ENCODE data around the gene UTF1.

UTF1 gene

GRCh38 chr10:133189256-133189655 is 40.8 kb upstream of the UTF1 start:
- DNase-seq, result no peak
- Mint-ChIP-seq H3K27me3 (peaks cover 0 to 13% of the 10 kb centered on the region in 2 donors), H3K36me3 (ENCODE audit: insufficient read depth) (no peaks in the 10 kb centered on the region), H3K27ac (no peak overlapping the region), H3K4me1 (ENCODE audit: low read depth in 2 of 2) (no peaks in the 10 kb centered on the region), H3K4me3 (no peak overlapping the region), H3K9me3 (no peaks in the 10 kb centered on the region)
- ATAC-seq (replicated peaks), result no peak

GRCh38 chr10:133189726-133190125 is 40.3 kb upstream of the UTF1 start:
- H3K9me3 Mint-ChIP-seq, result no peaks in the 10 kb centered on the region
- H3K27ac Mint-ChIP-seq, result no peak overlapping the region
- DNase-seq (no peak), ATAC-seq (replicated peaks) (no peak)
- no peaks in the 10 kb centered on the region for H3K4me1 Mint-ChIP-seq (ENCODE audit: low read depth in 2 of 2)
- peaks cover 0 to 13% of the 10 kb centered on the region in 2 donors for H3K27me3 Mint-ChIP-seq
- no peak overlapping the region for H3K4me3 Mint-ChIP-seq
- H3K36me3 Mint-ChIP-seq (ENCODE audit: insufficient read depth), result no peaks in the 10 kb centered on the region

- H3K4me1 Mint-ChIP-seq (ENCODE audit: low read depth in 2 of 2), result no peaks in the 10 kb centered on the region
- no peak for ATAC-seq (replicated peaks)
- H3K27me3 Mint-ChIP-seq, result peaks cover 0 to 13% of the 10 kb centered on the region in 2 donors
- DNase-seq, result no peak
- H3K27ac Mint-ChIP-seq, result no peak overlapping the region
- H3K4me3 Mint-ChIP-seq, result no peak overlapping the region
- no peaks in the 10 kb centered on the region for H3K9me3 Mint-ChIP-seq
- H3K36me3 Mint-ChIP-seq (ENCODE audit: insufficient read depth), result no peaks in the 10 kb centered on the region
Observed at GRCh38 chr10:133190225-133190624, 39.8 kb upstream of the UTF1 start.

GRCh38 chr10:133191651-133192050 is 38.4 kb upstream of the UTF1 start:
- Mint-ChIP-seq H3K9me3 (no peaks in the 10 kb centered on the region), H3K27ac (no peak overlapping the region), H3K36me3 (ENCODE audit: insufficient read depth) (no peaks in the 10 kb centered on the region), H3K4me3 (no peak overlapping the region), H3K4me1 (ENCODE audit: low read depth in 2 of 2) (no peaks in the 10 kb centered on the region), H3K27me3 (peaks cover 0 to 19% of the 10 kb centered on the region in 2 donors)
- ATAC-seq (replicated peaks), result no peak
- DNase-seq, result no peak

GRCh38 chr10:133194151-133194550 is 35.9 kb upstream of the UTF1 start:
- H3K9me3 Mint-ChIP-seq, result no peaks in the 10 kb centered on the region
- no peak overlapping the region for H3K27ac Mint-ChIP-seq
- H3K36me3 Mint-ChIP-seq (ENCODE audit: insufficient read depth), result no peaks in the 10 kb centered on the region
- DNase-seq, result no peak
- no peak overlapping the region for H3K4me3 Mint-ChIP-seq
- no peak for ATAC-seq (replicated peaks)
- H3K27me3 Mint-ChIP-seq, result peaks cover 0 to 21% of the 10 kb centered on the region in 2 donors
- no peaks in the 10 kb centered on the region for H3K4me1 Mint-ChIP-seq (ENCODE audit: low read depth in 2 of 2)

- no peaks in the 10 kb centered on the region for H3K4me1 Mint-ChIP-seq (ENCODE audit: low read depth in 2 of 2)
- H3K27ac Mint-ChIP-seq, result peak overlapping the region in 1 of 2 donors; percentile 63
- no peaks in the 10 kb centered on the region for H3K9me3 Mint-ChIP-seq
- H3K4me3 Mint-ChIP-seq, result no peak overlapping the region
- H3K27me3 Mint-ChIP-seq, result peaks cover 0 to 13% of the 10 kb centered on the region in 2 donors
- no peaks in the 10 kb centered on the region for H3K36me3 Mint-ChIP-seq (ENCODE audit: insufficient read depth)
- no peak for ATAC-seq (replicated peaks)
- no peak for DNase-seq
Observed at GRCh38 chr10:133195096-133195495, 34.9 kb upstream of the UTF1 start.

- ATAC-seq (replicated peaks) (no peak), DNase-seq (no peak)
- no peaks in the 10 kb centered on the region for H3K36me3 Mint-ChIP-seq (ENCODE audit: insufficient read depth)
- H3K27ac Mint-ChIP-seq, result no peak overlapping the region
- H3K4me1 Mint-ChIP-seq (ENCODE audit: low read depth in 2 of 2), result no peaks in the 10 kb centered on the region
- H3K4me3 Mint-ChIP-seq, result no peak overlapping the region
- no peaks in the 10 kb centered on the region for H3K9me3 Mint-ChIP-seq
- H3K27me3 Mint-ChIP-seq, result peaks cover 0 to 9% of the 10 kb centered on the region in 2 donors
Observed at GRCh38 chr10:133195611-133196010, 34.4 kb upstream of the UTF1 start.

GRCh38 chr10:133196221-133196915 is 33.6 kb upstream of the UTF1 start:
- ATAC-seq (replicated peaks), result no peak
- DNase-seq, result no peak
- Mint-ChIP-seq H3K4me3 (no peak overlapping the region), H3K36me3 (ENCODE audit: insufficient read depth) (no peaks in the 10 kb centered on the region), H3K27ac (peak overlapping the region in 1 of 2 donors; percentile 41), H3K4me1 (ENCODE audit: low read depth in 2 of 2) (no peaks in the 10 kb centered on the region), H3K9me3 (no peaks in the 10 kb centered on the region), H3K27me3 (peaks cover 0 to 15% of the 10 kb centered on the region in 2 donors)

- no peak for ATAC-seq (replicated peaks)
- Mint-ChIP-seq H3K27ac (no peak overlapping the region), H3K27me3 (peaks cover 0 to 15% of the 10 kb centered on the region in 2 donors)
Observed at GRCh38 chr10:133196936-133197758, 32.9 kb upstream of the UTF1 start.

GRCh38 chr10:133197786-133198185 is 32.2 kb upstream of the UTF1 start:
- ATAC-seq (replicated peaks) (no peak), DNase-seq (no peak)
- Mint-ChIP-seq H3K27ac (no peak overlapping the region), H3K36me3 (ENCODE audit: insufficient read depth) (no peaks in the 10 kb centered on the region), H3K4me3 (no peak overlapping the region), H3K4me1 (ENCODE audit: low read depth in 2 of 2) (no peaks in the 10 kb centered on the region), H3K9me3 (no peaks in the 10 kb centered on the region), H3K27me3 (peaks cover 0 to 15% of the 10 kb centered on the region in 2 donors)

More at GRCh38 chr10:133196936-133197758, 32.9 kb upstream of the UTF1 start:
- DNase-seq, result no peak
- Mint-ChIP-seq H3K4me1 (ENCODE audit: low read depth in 2 of 2) (no peaks in the 10 kb centered on the region), H3K4me3 (no peak overlapping the region), H3K9me3 (no peaks in the 10 kb centered on the region), H3K36me3 (ENCODE audit: insufficient read depth) (no peaks in the 10 kb centered on the region)

GRCh38 chr10:133198206-133198605 is 31.8 kb upstream of the UTF1 start:
- Mint-ChIP-seq H3K4me1 (ENCODE audit: low read depth in 2 of 2) (no peaks in the 10 kb centered on the region), H3K27me3 (peaks cover 0 to 15% of the 10 kb centered on the region in 2 donors), H3K27ac (no peak overlapping the region), H3K9me3 (no peaks in the 10 kb centered on the region), H3K4me3 (no peak overlapping the region), H3K36me3 (ENCODE audit: insufficient read depth) (no peaks in the 10 kb centered on the region)
- no peak for ATAC-seq (replicated peaks)
- DNase-seq, result no peak

- Mint-ChIP-seq H3K4me1 (ENCODE audit: low read depth in 2 of 2) (no peaks in the 10 kb centered on the region), H3K9me3 (no peaks in the 10 kb centered on the region), H3K4me3 (no peak overlapping the region), H3K27me3 (peaks cover 0 to 15% of the 10 kb centered on the region in 2 donors), H3K27ac (no peak overlapping the region), H3K36me3 (ENCODE audit: insufficient read depth) (no peaks in the 10 kb centered on the region)
- no peak for DNase-seq
- no peak for ATAC-seq (replicated peaks)
Observed at GRCh38 chr10:133198621-133199487, 31.2 kb upstream of the UTF1 start.

- DNase-seq, result no peak
- Mint-ChIP-seq H3K36me3 (ENCODE audit: insufficient read depth) (no peaks in the 10 kb centered on the region), H3K27ac (no peak overlapping the region), H3K9me3 (no peaks in the 10 kb centered on the region), H3K4me3 (no peak overlapping the region), H3K27me3 (peaks cover 0 to 15% of the 10 kb centered on the region in 2 donors), H3K4me1 (ENCODE audit: low read depth in 2 of 2) (no peaks in the 10 kb centered on the region)
- ATAC-seq (replicated peaks), result no peak
Observed at GRCh38 chr10:133199488-133199885, 30.5 kb upstream of the UTF1 start.
